ENCODE measurements around the gene IL1RL1.

The IL1RL1 gene

GRCh38 chr2:102367331-102367971, 56.1 kb downstream of the IL1RL1 start:
- POLR2A ChIA-PET, result interaction anchor here (1.1 kb wide), 1 partner anchor 19 kb away, joined by 3 read pairs; no protein-coding TSS in a partner anchor
- TF ChIP-seq, protein P1, sequence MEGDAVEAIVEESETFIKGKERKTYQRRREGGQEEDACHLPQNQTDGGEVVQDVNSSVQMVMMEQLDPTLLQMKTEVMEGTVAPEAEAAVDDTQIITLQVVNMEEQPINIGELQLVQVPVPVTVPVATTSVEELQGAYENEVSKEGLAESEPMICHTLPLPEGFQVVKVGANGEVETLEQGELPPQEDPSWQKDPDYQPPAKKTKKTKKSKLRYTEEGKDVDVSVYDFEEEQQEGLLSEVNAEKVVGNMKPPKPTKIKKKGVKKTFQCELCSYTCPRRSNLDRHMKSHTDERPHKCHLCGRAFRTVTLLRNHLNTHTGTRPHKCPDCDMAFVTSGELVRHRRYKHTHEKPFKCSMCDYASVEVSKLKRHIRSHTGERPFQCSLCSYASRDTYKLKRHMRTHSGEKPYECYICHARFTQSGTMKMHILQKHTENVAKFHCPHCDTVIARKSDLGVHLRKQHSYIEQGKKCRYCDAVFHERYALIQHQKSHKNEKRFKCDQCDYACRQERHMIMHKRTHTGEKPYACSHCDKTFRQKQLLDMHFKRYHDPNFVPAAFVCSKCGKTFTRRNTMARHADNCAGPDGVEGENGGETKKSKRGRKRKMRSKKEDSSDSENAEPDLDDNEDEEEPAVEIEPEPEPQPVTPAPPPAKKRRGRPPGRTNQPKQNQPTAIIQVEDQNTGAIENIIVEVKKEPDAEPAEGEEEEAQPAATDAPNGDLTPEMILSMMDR (IDR thresholded peaks at IDR 0.05; ENCODE audit: control extremely low read depth, extremely low read depth, low read depth, missing control alignments), result no peak
- peak; percentile 34 for DNase-seq (ENCODE audit: extremely low spot score)
- CTCF ChIA-PET, result interaction anchor here (1.0 to 1.5 kb wide), 2 partner anchors 61 to 70 kb away, joined by 3 read pairs; no protein-coding TSS in a partner anchor

- ChIA-PET CTCF (interaction anchor here (0.9 to 1.7 kb wide), 8 partner anchors 10 to 128 kb away, joined by 3 to 5 read pairs (median 4); partner anchors contain the start of gene IL18R1), POLR2A (interaction anchor here (1.1 kb wide), 1 partner anchor 18 kb away, joined by 3 read pairs; no protein-coding TSS in a partner anchor)
- TF ChIP-seq, protein P1 (IDR thresholded peaks at IDR 0.05; ENCODE audit: control extremely low read depth, extremely low read depth, low read depth, missing control alignments), result no peak
- DNase-seq (ENCODE audit: extremely low spot score), result no peak
These were observed 57.2 kb downstream of the IL1RL1 start for GRCh38 chr2:102368461-102369109.

DNA sequence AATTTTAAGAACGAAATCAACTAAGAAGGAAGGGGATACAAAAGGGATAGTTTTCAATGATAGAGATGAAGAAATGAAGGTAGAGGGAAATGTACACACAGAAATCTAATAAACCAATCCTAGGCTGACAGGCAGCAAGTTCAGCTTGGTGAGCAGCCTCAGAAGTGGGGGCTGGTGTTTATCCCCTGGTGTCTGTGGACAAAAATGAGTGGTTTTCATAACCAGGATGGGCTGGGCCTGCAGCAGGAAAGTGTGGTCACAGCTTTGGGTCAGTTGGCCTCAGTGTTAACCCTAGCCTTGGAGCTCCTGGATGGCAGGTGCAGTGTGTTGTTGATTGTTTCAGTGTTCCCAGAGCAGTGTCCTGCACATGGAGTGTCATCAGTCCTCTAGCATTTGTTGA, 58.5 kb downstream of the IL1RL1 start:
- ChIA-PET POLR2A (no interaction called here), CTCF (interaction anchor here (1.1 to 1.9 kb wide), 4 partner anchors 12 to 74 kb away, joined by 3 to 5 read pairs (median 4); partner anchors contain the start of gene IL18R1)
- TF ChIP-seq, protein P1 (IDR thresholded peaks at IDR 0.05; ENCODE audit: control extremely low read depth, extremely low read depth, low read depth, missing control alignments), result no peak
- DNase-seq (ENCODE audit: extremely low spot score), result no peak

GRCh38 chr2:102376052-102376591, 64.8 kb downstream of the IL1RL1 start:
- TF ChIP-seq, protein P1 (IDR thresholded peaks at IDR 0.05; ENCODE audit: control extremely low read depth, extremely low read depth, low read depth, missing control alignments), result no peak
- CTCF ChIA-PET, result interaction anchor here (0.9 to 1.4 kb wide), 4 partner anchors 9 to 34 kb away, joined by 3 to 4 read pairs (median 3); no protein-coding TSS in a partner anchor
- no peak for DNase-seq (ENCODE audit: extremely low spot score)

DNA sequence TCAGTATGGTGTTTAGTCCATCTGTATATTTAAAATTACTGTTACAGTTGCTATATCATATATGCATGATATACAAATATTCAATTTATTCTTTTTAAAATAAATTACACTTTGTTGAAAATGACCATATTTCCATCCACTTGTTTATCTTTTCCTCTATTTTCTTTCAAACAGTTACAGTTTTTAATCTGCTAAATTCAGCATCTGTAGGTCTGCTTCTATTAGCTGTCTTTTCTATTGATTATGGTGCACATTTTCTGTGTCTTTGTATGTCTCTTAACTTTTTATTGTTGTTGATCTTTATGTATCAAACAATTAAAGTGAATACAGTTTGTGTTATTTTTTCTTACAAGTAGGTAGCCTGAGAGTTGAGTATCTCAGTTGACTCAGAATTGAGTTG, 72.4 kb downstream of the IL1RL1 start:
- no peak for DNase-seq (ENCODE audit: extremely low spot score)
- TF ChIP-seq, protein P1 (IDR thresholded peaks at IDR 0.05; ENCODE audit: control extremely low read depth, extremely low read depth, low read depth, missing control alignments), result no peak
- ChIA-PET CTCF (interaction anchor here (1.0 to 1.1 kb wide), 2 partner anchors 10 to 27 kb away, joined by 3 to 6 read pairs; no protein-coding TSS in a partner anchor), POLR2A (no interaction called here)

More at GRCh38 chr2:102376052-102376591, 64.8 kb downstream of the IL1RL1 start:
- POLR2A ChIA-PET, result no interaction called here

- POLR2A ChIA-PET, result no interaction called here
- TF ChIP-seq, protein P1 (IDR thresholded peaks at IDR 0.05; ENCODE audit: control extremely low read depth, extremely low read depth, low read depth, missing control alignments), result no peak
- CTCF ChIA-PET, result interaction anchor here (0.7 to 2.2 kb wide), 10 partner anchors 9 to 134 kb away, joined by 3 to 6 read pairs (median 4); no protein-coding TSS in a partner anchor
- DNase-seq (ENCODE audit: extremely low spot score), result no peak
These were observed 74.2 kb downstream of the IL1RL1 start for GRCh38 chr2:102385522-102385921.

Measured in GM10248 (cell line).